OCI-LY1 (cell line): ENCODE data around the gene GTF2H2C_2.
"Not testable (repeated sequence)": the region's sequence is repeated elsewhere in the genome, so short reads cannot be mapped to it uniquely, and the experiment has no call there.

Experiments
- EZH2 ChIP-seq: fragments of 200-600 bp; sonication (generic), shearing (Covaris generic); IDR thresholded peaks from 2 replicates; pipeline ENCODE4 v1.8.0; 2017; ENCODE audit warnings: borderline replicate concordance, mixed run types, mild to moderate bottlenecking, antibody characterized with exemption, low read length, moderate library complexity, mixed read lengths
- TF ChIP-seq, protein P1 (sequence below): fragments of 200-600 bp; sonication (generic), shearing (Covaris generic); IDR thresholded peaks from 2 replicates; pipeline ENCODE4 v1.5.1; 2017; ENCODE audit warnings: mild to moderate bottlenecking, antibody characterized with exemption, low read length, moderate library complexity, mixed read lengths

DNA sequence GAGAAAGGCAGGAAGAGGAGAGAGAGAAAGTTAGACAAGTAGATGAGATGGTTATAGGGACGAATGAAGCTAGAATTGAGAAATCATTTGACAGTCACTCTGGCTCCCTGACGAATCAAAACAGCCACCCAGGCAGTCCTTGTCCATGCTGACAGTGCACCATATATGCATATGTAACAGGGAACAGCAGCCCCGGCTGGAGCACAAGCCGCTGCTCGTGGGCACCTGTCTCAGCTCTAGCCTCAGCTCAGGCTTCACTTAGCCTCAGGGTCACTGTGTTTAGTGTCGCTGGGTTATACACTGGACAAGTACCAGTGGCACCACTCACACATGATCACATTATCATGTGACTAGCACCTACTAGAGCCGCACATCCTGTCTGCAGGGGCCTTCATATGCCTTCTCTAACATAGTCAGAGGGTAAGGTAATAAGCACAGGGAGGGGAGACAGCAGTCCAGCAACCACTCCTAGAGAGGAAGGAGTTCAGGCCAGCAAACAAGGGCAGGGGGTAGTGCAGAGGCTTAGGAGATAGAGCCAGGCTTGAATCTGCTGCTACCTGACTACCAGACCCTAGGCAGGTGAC, 54.9 kb downstream of the GTF2H2C_2 start:
- TF ChIP-seq, protein P1, sequence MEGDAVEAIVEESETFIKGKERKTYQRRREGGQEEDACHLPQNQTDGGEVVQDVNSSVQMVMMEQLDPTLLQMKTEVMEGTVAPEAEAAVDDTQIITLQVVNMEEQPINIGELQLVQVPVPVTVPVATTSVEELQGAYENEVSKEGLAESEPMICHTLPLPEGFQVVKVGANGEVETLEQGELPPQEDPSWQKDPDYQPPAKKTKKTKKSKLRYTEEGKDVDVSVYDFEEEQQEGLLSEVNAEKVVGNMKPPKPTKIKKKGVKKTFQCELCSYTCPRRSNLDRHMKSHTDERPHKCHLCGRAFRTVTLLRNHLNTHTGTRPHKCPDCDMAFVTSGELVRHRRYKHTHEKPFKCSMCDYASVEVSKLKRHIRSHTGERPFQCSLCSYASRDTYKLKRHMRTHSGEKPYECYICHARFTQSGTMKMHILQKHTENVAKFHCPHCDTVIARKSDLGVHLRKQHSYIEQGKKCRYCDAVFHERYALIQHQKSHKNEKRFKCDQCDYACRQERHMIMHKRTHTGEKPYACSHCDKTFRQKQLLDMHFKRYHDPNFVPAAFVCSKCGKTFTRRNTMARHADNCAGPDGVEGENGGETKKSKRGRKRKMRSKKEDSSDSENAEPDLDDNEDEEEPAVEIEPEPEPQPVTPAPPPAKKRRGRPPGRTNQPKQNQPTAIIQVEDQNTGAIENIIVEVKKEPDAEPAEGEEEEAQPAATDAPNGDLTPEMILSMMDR = not testable (repeated sequence)
- not testable (repeated sequence) for TF ChIP-seq EZH2
